ENCODE results near the gene TEX52.
"Not testable (repeated sequence)": the region's sequence is repeated elsewhere in the genome, so short reads cannot be mapped to it uniquely, and the experiment has no call there.

DNA sequence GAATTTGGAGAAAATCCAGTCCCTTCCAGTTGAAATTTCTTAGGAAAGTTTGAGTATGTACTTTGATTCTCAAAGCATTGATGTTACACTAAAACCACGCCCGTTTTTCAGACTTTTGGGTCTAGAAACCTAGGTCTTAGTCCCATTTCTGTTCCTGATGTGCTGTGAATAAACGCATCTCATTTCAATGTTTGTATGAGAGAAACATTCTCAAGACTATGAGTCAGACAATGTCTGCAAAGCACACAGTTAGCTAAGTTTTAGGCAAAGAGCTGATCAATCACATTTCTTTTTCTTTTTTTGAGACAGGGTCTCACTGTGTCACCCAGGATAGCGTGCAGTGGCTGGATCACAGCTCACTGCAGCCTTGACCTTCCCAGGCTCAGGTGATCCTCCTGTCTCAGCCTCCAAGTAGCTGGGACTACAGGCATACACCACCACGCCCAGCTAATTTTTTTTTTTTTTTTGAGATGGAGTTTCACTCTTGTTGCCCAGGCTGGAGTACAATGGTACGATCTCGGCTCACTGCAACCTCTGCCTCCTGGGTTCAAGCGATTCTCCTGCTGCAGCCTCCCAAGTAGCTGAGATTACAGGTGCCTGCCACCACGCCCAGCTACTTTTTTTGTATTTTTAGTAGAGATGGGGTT, 12.3 kb upstream of the TEX52 start:
- not testable (repeated sequence) for TF ChIP-seq RBBP5 (conservative IDR thresholded peaks at IDR 0.05); CTCF (IDR thresholded peaks at IDR 0.05 in 2 of 3, conservative IDR thresholded peaks at IDR 0.05 in 1 of 3; ENCODE audit: control insufficient read depth in 2 of 3, extremely low read depth in 1 of 3, insufficient read depth in 1 of 3, low read depth in 3 of 3, low read length in 3 of 3); BCL11A (IDR thresholded peaks at IDR 0.05; ENCODE audit: low read depth, low read length); POLR2A (IDR thresholded peaks at IDR 0.05; ENCODE audit: low read depth, low read length); NFYB (IDR thresholded peaks at IDR 0.05; ENCODE audit: insufficient read depth, low read depth, low read length); SIN3A (IDR thresholded peaks at IDR 0.05; ENCODE audit: low read depth, low read length)
